Hematopoietic multipotent progenitor cell treated with erythropoietin and hydrocortisone succinate and interleukin-3 and kit ligand, for 6 days (in vitro differentiated cells): Measurements from ENCODE around the gene FAM227B.
"Not testable (repeated sequence)": the region's sequence is repeated elsewhere in the genome, so short reads cannot be mapped to it uniquely, and the experiment has no call there.

Source experiments
- DNase-seq: peaks from one replicate; pipeline ENCODE4 v3.0.0-alpha.2; 2015

The FAM227B gene

DNA sequence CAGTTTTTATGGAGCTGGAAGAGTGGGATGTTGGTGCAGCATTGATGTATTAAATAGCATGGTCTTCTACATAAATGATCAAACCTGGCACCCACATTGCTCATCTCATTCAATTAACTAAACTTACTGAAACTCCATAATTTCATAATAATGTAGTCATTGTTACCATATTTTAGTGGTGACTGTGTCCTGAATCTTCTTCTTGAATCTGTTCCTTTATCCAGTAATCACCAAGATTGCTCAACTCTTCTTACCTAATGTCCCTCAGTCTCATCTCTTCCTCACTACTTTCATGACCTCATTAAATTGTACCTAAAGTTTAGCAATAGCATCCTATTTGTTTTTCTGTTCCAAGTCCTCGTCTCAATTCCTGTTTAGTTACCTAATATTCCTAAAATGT, 127.8 kb downstream of the FAM227B start:
- DNase-seq = peak; percentile 3

- no peak for DNase-seq
Measured at GRCh38 chr15:49492151-49492550, 128.5 kb downstream of the FAM227B start.

- DNase-seq = no peak
Measured at GRCh38 chr15:49490966-49491365, 129.7 kb downstream of the FAM227B start.

DNA sequence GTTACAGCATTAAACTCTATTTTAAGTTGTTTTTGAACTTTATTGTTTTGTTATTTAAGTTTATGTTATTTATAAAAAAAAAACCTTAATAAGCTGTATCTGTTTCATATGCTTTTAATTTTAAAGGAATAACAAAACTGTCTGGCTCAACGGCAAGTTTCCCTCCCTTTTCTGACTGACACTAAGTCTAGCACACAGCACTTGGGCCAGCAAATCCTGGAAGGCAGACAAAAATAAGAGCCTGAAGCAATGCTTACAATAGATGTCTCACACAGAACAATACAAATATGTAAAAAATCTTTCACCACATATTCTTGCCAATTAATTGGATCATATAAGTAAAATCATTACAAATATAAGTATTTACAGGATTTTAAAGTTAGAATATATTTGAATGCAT, 135.2 kb downstream of the FAM227B start:
- not testable (repeated sequence) for DNase-seq

DNA sequence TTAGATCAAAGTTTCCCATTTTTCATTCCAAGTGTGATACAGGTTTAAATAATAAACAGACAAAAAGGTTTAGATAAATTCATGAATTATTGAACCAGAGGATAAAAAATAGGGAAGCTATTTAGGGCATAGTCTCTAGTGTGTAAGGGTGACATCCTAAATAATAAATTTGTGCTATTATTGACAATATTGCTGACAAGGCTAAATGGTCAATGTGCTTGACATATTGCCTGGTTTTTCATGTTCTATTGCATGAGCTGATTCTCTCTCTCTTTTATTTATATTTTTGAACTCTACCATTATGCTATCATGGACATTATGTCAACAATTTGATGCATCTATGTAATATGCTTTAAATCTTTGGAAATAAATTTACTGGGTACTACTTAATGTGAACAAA, 141.6 kb downstream of the FAM227B start:
- DNase-seq = not testable (repeated sequence)

GRCh38 chr15:49478021-49478420, 142.6 kb downstream of the FAM227B start:
- DNase-seq = not testable (repeated sequence)

DNA sequence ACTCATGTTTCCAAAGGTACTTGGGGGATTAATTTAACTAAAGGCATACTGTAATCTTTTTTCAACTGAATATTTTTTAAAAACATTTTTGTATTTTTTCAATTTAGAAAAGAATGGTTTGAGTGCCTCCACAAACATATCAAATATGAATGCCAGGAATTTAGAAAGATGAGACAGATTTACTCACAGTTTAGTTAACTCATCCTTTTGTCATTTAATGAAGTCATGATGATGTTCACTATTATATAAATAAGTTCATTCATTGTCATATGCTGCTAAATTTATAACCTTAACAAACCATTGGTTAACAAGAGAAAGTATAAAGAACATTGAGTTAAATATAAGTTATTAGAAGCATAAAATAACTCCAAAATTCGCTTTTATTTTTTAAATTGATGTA, 147.6 kb downstream of the FAM227B start:
- no peak for DNase-seq

GRCh38 chr15:49472338-49472737, 148.3 kb downstream of the FAM227B start:
- DNase-seq = no peak

DNA sequence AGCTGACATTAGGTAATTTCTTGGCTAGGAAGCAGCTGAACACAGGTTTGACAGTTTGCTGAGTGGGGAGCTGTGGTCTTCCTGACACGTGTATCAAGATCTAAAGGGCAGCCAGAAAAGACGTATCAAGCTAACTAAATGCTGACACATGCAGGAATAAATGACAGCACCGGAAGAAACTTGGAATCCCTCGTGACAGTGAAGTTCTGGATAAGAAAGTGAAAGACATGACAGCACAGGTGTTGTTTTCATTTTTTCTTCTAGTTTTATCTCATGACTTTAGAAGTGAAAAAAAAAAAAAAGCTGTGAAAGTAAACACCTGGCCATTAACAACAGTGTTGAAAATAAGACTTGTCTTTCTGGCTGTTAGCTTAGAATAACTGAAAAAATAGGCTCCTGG, 148.9 kb downstream of the FAM227B start:
- peak; percentile 23 for DNase-seq

DNA sequence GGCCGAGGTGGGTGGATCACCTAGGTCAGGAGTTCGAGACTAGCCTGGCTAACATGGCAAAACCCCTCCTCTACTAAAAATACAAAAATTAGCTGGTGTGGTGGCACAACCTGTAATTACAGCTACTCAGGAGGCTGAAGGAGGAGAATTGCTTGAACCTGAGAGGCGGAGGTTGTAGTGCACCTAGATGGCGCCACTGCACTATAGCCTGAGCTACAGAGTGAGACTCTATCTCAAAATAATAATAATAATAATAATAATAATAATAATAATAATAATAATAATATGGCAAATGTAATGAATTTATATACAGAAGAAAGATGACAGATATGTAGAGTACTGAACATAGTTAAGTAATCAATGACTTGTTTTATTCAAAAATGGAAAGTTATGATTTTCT, 149.4 kb downstream of the FAM227B start:
- peak; percentile 62 for DNase-seq

GRCh38 chr15:49468481-49468839, 152.2 kb downstream of the FAM227B start:
- DNase-seq = no peak

- DNase-seq = no peak
Measured at GRCh38 chr15:49467746-49468480, 152.7 kb downstream of the FAM227B start.

DNA sequence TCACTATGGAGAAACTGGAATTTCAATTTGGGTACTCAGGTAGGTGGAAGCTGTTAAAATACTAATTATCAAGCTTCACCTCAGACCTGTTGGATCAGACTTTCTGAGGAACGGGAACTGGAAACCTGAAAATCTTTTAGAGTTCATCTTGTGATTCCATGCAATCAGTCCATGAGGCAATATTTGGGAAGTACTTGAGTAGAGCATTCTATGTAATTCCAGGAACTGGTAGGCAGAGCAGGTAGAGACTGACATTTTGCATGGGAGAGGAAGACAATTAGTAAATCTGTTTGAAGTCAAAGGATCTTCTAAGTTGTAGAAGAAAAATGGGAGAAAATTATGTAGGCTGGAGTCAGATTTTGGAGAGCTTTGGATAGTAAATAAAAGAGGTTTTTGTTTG, 154.5 kb downstream of the FAM227B start:
- DNase-seq = no peak

DNA sequence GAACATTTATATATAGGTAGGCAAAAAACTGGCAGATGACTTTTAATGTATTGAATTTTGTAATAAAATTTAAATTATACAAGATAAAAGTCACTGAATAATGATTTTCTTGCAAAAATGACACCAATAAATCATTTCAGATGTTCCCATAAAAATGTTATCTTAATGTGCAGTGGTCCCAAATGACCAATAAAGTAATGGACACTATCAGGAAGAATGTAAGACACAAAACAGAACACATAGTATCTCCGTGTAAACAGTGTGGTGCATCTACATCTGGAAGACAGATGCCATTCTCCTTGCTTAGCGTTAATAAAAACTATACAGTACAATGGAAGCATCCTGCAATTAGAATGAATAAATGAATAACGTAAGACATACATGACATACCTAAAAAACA, 156.1 kb downstream of the FAM227B start:
- no peak for DNase-seq

GRCh38 chr15:49462232-49462844, 158.3 kb downstream of the FAM227B start:
- peak; percentile 28 for DNase-seq

DNA sequence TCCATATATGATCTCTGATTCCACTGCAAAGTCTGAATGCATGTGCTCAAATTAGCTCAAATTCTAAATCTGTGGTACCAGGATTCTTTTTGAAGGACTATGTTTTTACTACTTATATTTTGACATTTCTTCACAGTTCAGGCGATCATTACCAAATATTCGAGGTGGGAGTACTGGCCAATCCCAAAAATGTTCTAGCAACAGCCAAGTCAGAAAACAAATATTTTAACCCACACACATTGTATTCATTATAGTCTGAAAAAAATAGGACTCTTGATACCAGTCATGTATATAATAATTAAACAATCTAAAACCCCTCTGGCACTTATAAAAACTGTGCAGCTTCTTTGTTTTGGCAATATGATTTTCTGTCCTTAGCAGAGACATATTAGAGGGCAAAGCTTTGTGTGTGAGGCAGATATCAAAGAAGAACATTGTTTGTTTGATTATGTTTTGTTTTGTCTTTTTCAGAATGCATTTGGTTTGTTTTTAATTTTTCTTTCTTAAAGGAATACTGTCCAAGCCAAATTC, 160.1 kb downstream of the FAM227B start:
- DNase-seq = no peak

DNA sequence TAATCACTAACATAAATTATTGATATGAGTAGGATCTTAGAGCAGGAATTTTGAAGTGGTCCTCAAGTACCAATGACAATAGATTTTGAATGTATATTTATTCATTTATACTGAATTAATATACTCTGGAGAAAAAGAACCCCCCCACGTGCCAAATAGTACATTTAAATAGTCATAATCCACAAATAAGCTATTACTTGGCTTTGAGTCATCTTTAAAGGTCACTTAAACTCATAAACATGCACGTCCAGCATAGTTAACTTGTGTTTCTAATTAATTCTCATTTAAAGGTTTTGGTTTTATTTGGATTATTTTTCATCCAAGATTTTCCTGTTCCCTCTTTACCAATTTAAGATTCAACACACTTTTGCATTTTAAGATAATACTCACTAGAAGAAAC, 162.5 kb downstream of the FAM227B start:
- DNase-seq = no peak

GRCh38 chr15:49456166-49456565, 164.5 kb downstream of the FAM227B start:
- no peak for DNase-seq

DNA sequence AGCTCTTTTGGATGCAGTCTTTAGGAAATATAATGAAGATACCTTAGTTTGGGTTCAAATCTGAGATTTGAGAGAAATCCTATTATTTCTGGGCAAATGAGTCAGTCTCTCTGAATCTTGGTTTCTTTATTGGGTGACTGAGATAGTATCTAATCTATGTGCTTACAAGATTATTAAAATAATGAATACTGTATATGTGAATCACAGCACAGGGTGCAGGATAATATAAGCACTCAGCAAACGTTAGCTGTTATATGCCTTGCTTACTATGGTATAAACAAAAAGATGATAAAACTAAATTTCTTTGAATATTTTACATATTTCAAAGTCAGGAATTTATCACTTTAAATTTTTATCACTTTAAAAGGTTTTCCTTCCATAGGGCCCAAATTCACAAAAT, 168.0 kb downstream of the FAM227B start:
- no peak for DNase-seq

DNA sequence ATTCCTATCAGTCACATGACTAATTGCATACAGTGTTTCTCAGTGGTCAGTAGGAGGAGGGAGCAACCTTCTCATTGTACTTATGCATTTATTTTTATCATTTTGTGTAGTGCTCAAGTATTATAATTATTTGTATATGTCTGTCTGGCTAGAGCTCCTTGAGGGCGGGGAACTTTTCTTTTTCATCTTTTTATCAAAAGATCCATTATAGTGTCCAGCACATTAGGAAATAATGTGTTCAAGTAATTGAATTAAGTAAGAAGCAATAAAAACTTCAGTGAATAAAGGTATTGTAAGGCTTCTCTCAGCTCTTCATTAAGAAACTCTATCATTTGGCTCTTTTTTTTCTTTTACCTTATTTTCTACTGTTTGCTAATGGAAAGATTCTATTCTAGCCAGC, 178.8 kb downstream of the FAM227B start:
- no peak for DNase-seq

GRCh38 chr15:49441356-49441755, 179.3 kb downstream of the FAM227B start:
- no peak for DNase-seq

GRCh38 chr15:49439678-49440395, 180.8 kb downstream of the FAM227B start:
- DNase-seq = peak; percentile 3

- peak; percentile 78 for DNase-seq
Measured at GRCh38 chr15:49438962-49439631, 181.5 kb downstream of the FAM227B start.
